NCI-H69 (cell line): Measurements from ENCODE around the gene NSD2.
"Not testable (repeated sequence)": the region's sequence is repeated elsewhere in the genome, so short reads cannot be mapped to it uniquely, and the experiment has no call there.

Experiments used
- DNase-seq: peaks from one replicate; lab custom pipeline; 2025; lab: John Stamatoyannopoulos, UW

NSD2 gene

GRCh38 chr4:1985780-1986577, 114.8 kb downstream of the NSD2 start:
- no peak for DNase-seq

- no peak for DNase-seq
Measured at GRCh38 chr4:1986578-1987210, 115.5 kb downstream of the NSD2 start.

GRCh38 chr4:1987296-1987695, 116.1 kb downstream of the NSD2 start:
- no peak for DNase-seq

- no peak for DNase-seq
Measured at GRCh38 chr4:1987721-1988326, 116.6 kb downstream of the NSD2 start.

GRCh38 chr4:1988327-1988724, 117.1 kb downstream of the NSD2 start:
- no peak for DNase-seq

- no peak for DNase-seq
Measured at GRCh38 chr4:1989533-1990347, 118.5 kb downstream of the NSD2 start.

GRCh38 chr4:1990348-1990645, 119.1 kb downstream of the NSD2 start:
- DNase-seq = no peak

- DNase-seq = no peak
Measured at GRCh38 chr4:1990676-1991075, 119.5 kb downstream of the NSD2 start.

- no peak for DNase-seq
Measured at GRCh38 chr4:1991087-1991486, 119.9 kb downstream of the NSD2 start.

GRCh38 chr4:1991596-1992434, 120.6 kb downstream of the NSD2 start:
- DNase-seq = no peak

- DNase-seq = no peak
Measured at GRCh38 chr4:1992468-1993168, 121.4 kb downstream of the NSD2 start.

- DNase-seq = no peak
Measured at GRCh38 chr4:1993169-1993516, 122.0 kb downstream of the NSD2 start.

- not testable (repeated sequence) for DNase-seq
Measured at GRCh38 chr4:1993718-1994516, 122.7 kb downstream of the NSD2 start.

GRCh38 chr4:1994938-1995337, 123.7 kb downstream of the NSD2 start:
- DNase-seq = no peak

- DNase-seq = no peak
Measured at GRCh38 chr4:1996866-1997611, 125.8 kb downstream of the NSD2 start.

- DNase-seq = no peak
Measured at GRCh38 chr4:1997712-1998111, 126.5 kb downstream of the NSD2 start.

GRCh38 chr4:1998296-1998695, 127.1 kb downstream of the NSD2 start:
- DNase-seq = no peak

- not testable (repeated sequence) for DNase-seq
Measured at GRCh38 chr4:1999308-1999707, 128.1 kb downstream of the NSD2 start.

- DNase-seq = not testable (repeated sequence)
Measured at GRCh38 chr4:2003361-2003760, 132.2 kb downstream of the NSD2 start.

- no peak for DNase-seq
Measured at GRCh38 chr4:2006367-2006766, 135.2 kb downstream of the NSD2 start.
